ENCODE data around the gene DTD1.

The DTD1 gene

GRCh38 chr20:18767676-18768075, 179.8 kb downstream of the DTD1 start:
- WGBS, 2 donors (ENCODE audit: extremely low coverage in 2 of 2, insufficient read length in 2 of 2, insufficient replicate concordance in 1 of 2): no CpG with 5 or more reads among the region's 5 CpGs
- H3K4ac ChIP-seq (ENCODE audit: low read length): no peak overlapping the region
- H3K79me1 ChIP-seq (ENCODE audit: low read depth, low read length): no peaks in the 10 kb centered on the region
- H3K9ac ChIP-seq (ENCODE audit: low read depth, low read length, poor library complexity): no peak overlapping the region
- H3K27me3 ChIP-seq (ENCODE audit: control insufficient read depth in 3 of 3, insufficient read depth in 3 of 3, low read depth in 1 of 3, low read length in 3 of 3): no peaks in the 10 kb centered on the region
- no peak overlapping the region for H2AK5ac ChIP-seq (ENCODE audit: low read depth, low read length)
- no peak overlapping the region for H3K4me2 ChIP-seq (ENCODE audit: insufficient read depth, low read length, poor library complexity, severe bottlenecking)
- H4K91ac ChIP-seq (ENCODE audit: low read depth, low read length, poor library complexity): no peak overlapping the region
- no peak overlapping the region for H2BK15ac ChIP-seq (ENCODE audit: low read length)
- no peak overlapping the region for H2BK120ac ChIP-seq (ENCODE audit: low read depth, low read length)
- H3K23ac ChIP-seq (ENCODE audit: low read depth, low read length, poor library complexity): no peak overlapping the region
- no peaks in the 10 kb centered on the region for H3K9me3 ChIP-seq (replicated peaks in 1 of 2; ENCODE audit: control insufficient read depth in 2 of 2, insufficient read depth in 1 of 2, low read depth in 1 of 2, low read length in 2 of 2)
- no peak overlapping the region for H2BK12ac ChIP-seq (ENCODE audit: low read length)
- no peak overlapping the region for H2AFZ ChIP-seq (ENCODE audit: low read length)
- no peaks in the 10 kb centered on the region for H3K4me1 ChIP-seq (ENCODE audit: control insufficient read depth in 2 of 2, insufficient read depth in 1 of 2, low read depth in 1 of 2, low read length in 2 of 2)
- no peak overlapping the region for H3K18ac ChIP-seq (ENCODE audit: low read length)
- no peak overlapping the region for H2BK5ac ChIP-seq (ENCODE audit: low read length)
- no peak overlapping the region for H4K8ac ChIP-seq (ENCODE audit: low read depth, low read length)
- H3K36me3 ChIP-seq (replicated peaks in 1 of 2; ENCODE audit: control insufficient read depth in 2 of 2, insufficient read depth in 2 of 2, low read length in 2 of 2): peaks cover 3 to 8% of the 10 kb centered on the region in 2 donors
- no peak overlapping the region for H3K27ac ChIP-seq (replicated peaks; ENCODE audit: low read length)
- DNase-seq (ENCODE audit: low spot score): no peak
- no peak overlapping the region for H3K14ac ChIP-seq (ENCODE audit: low read length)
- H3K4me3 ChIP-seq (ENCODE audit: low read length in 2 of 2): no peak overlapping the region

GRCh38 chr20:18773566-18773965, 185.7 kb downstream of the DTD1 start:
- H2AK5ac ChIP-seq (ENCODE audit: low read depth, low read length): no peak overlapping the region
- no peak overlapping the region for H3K23ac ChIP-seq (ENCODE audit: low read depth, low read length, poor library complexity)
- no CpG with 5 or more reads among the region's 1 CpG for WGBS, 2 donors (ENCODE audit: extremely low coverage in 2 of 2, insufficient read length in 2 of 2, insufficient replicate concordance in 1 of 2)
- H3K36me3 ChIP-seq (replicated peaks in 1 of 2; ENCODE audit: control insufficient read depth in 2 of 2, insufficient read depth in 2 of 2, low read length in 2 of 2): no peaks in the 10 kb centered on the region
- no peak overlapping the region for H3K4ac ChIP-seq (ENCODE audit: low read length)
- no peaks in the 10 kb centered on the region for H3K27me3 ChIP-seq (ENCODE audit: control insufficient read depth in 3 of 3, insufficient read depth in 3 of 3, low read depth in 1 of 3, low read length in 3 of 3)
- H3K18ac ChIP-seq (ENCODE audit: low read length): no peak overlapping the region
- no peak overlapping the region for H2AFZ ChIP-seq (ENCODE audit: low read length)
- DNase-seq (ENCODE audit: low spot score): no peak
- no peak overlapping the region for H3K9ac ChIP-seq (ENCODE audit: low read depth, low read length, poor library complexity)
- no peak overlapping the region for H3K4me3 ChIP-seq (ENCODE audit: low read length in 2 of 2)
- H3K9me3 ChIP-seq (replicated peaks in 1 of 2; ENCODE audit: control insufficient read depth in 2 of 2, insufficient read depth in 1 of 2, low read depth in 1 of 2, low read length in 2 of 2): no peaks in the 10 kb centered on the region
- peaks cover 0 to 2% of the 10 kb centered on the region in 2 donors for H3K4me1 ChIP-seq (ENCODE audit: control insufficient read depth in 2 of 2, insufficient read depth in 1 of 2, low read depth in 1 of 2, low read length in 2 of 2)
- H2BK15ac ChIP-seq (ENCODE audit: low read length): no peak overlapping the region
- H2BK120ac ChIP-seq (ENCODE audit: low read depth, low read length): no peak overlapping the region
- H3K4me2 ChIP-seq (ENCODE audit: insufficient read depth, low read length, poor library complexity, severe bottlenecking): no peak overlapping the region
- H3K27ac ChIP-seq (replicated peaks; ENCODE audit: low read length): no peak overlapping the region
- no peak overlapping the region for H2BK12ac ChIP-seq (ENCODE audit: low read length)
- H4K91ac ChIP-seq (ENCODE audit: low read depth, low read length, poor library complexity): no peak overlapping the region
- no peak overlapping the region for H2BK5ac ChIP-seq (ENCODE audit: low read length)
- no peaks in the 10 kb centered on the region for H3K79me1 ChIP-seq (ENCODE audit: low read depth, low read length)
- H3K14ac ChIP-seq (ENCODE audit: low read length): no peak overlapping the region
- no peak overlapping the region for H4K8ac ChIP-seq (ENCODE audit: low read depth, low read length)

DNA sequence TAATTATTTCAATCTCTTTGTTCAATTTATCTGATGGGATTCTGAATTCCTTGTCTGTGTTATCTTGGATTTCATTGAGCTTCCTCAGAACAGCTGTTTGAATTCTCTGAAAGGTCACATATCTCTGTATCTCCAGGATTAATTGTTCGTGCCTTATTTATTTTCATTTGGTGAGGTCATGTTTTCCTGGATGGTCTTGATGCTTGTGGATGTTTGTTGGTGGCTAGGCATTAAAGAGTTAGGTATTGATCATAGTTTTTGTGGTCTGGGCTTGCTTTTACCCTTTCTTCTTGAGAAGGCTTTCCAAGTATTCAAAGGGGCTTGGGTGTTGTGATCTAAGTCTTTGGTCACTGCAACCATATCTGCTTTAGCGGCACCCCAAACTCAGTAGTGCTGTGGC, 186.4 kb downstream of the DTD1 start:
- H4K91ac ChIP-seq (ENCODE audit: low read depth, low read length, poor library complexity): no peak overlapping the region
- H3K9me3 ChIP-seq (replicated peaks in 1 of 2; ENCODE audit: control insufficient read depth in 2 of 2, insufficient read depth in 1 of 2, low read depth in 1 of 2, low read length in 2 of 2): no peaks in the 10 kb centered on the region
- DNase-seq (ENCODE audit: low spot score): no peak
- H3K14ac ChIP-seq (ENCODE audit: low read length): no peak overlapping the region
- no peak overlapping the region for H3K18ac ChIP-seq (ENCODE audit: low read length)
- no peak overlapping the region for H2BK15ac ChIP-seq (ENCODE audit: low read length)
- H3K4me1 ChIP-seq (ENCODE audit: control insufficient read depth in 2 of 2, insufficient read depth in 1 of 2, low read depth in 1 of 2, low read length in 2 of 2): peaks cover 0 to 2% of the 10 kb centered on the region in 2 donors
- H3K79me1 ChIP-seq (ENCODE audit: low read depth, low read length): no peaks in the 10 kb centered on the region
- no peak overlapping the region for H3K4ac ChIP-seq (ENCODE audit: low read length)
- no peak overlapping the region for H2AK5ac ChIP-seq (ENCODE audit: low read depth, low read length)
- no peak overlapping the region for H2AFZ ChIP-seq (ENCODE audit: low read length)
- H3K4me3 ChIP-seq (ENCODE audit: low read length in 2 of 2): no peak overlapping the region
- no CpG with 5 or more reads among the region's 2 CpGs for WGBS, 2 donors (ENCODE audit: extremely low coverage in 2 of 2, insufficient read length in 2 of 2, insufficient replicate concordance in 1 of 2)
- no peak overlapping the region for H3K23ac ChIP-seq (ENCODE audit: low read depth, low read length, poor library complexity)
- H2BK12ac ChIP-seq (ENCODE audit: low read length): no peak overlapping the region
- H3K27ac ChIP-seq (replicated peaks; ENCODE audit: low read length): no peak overlapping the region
- H2BK120ac ChIP-seq (ENCODE audit: low read depth, low read length): no peak overlapping the region
- no peak overlapping the region for H2BK5ac ChIP-seq (ENCODE audit: low read length)
- H3K4me2 ChIP-seq (ENCODE audit: insufficient read depth, low read length, poor library complexity, severe bottlenecking): no peak overlapping the region
- no peak overlapping the region for H3K9ac ChIP-seq (ENCODE audit: low read depth, low read length, poor library complexity)
- H4K8ac ChIP-seq (ENCODE audit: low read depth, low read length): no peak overlapping the region
- no peaks in the 10 kb centered on the region for H3K27me3 ChIP-seq (ENCODE audit: control insufficient read depth in 3 of 3, insufficient read depth in 3 of 3, low read depth in 1 of 3, low read length in 3 of 3)
- no peaks in the 10 kb centered on the region for H3K36me3 ChIP-seq (replicated peaks in 1 of 2; ENCODE audit: control insufficient read depth in 2 of 2, insufficient read depth in 2 of 2, low read length in 2 of 2)

- no peak overlapping the region for H3K4me3 ChIP-seq (ENCODE audit: low read length in 2 of 2)
- no peak overlapping the region for H3K18ac ChIP-seq (ENCODE audit: low read length)
- H3K4me1 ChIP-seq (ENCODE audit: control insufficient read depth in 2 of 2, insufficient read depth in 1 of 2, low read depth in 1 of 2, low read length in 2 of 2): peaks cover 0 to 2% of the 10 kb centered on the region in 2 donors
- no peaks in the 10 kb centered on the region for H3K36me3 ChIP-seq (replicated peaks in 1 of 2; ENCODE audit: control insufficient read depth in 2 of 2, insufficient read depth in 2 of 2, low read length in 2 of 2)
- H3K4ac ChIP-seq (ENCODE audit: low read length): no peak overlapping the region
- H2BK15ac ChIP-seq (ENCODE audit: low read length): no peak overlapping the region
- H2BK5ac ChIP-seq (ENCODE audit: low read length): no peak overlapping the region
- no peaks in the 10 kb centered on the region for H3K27me3 ChIP-seq (ENCODE audit: control insufficient read depth in 3 of 3, insufficient read depth in 3 of 3, low read depth in 1 of 3, low read length in 3 of 3)
- H3K4me2 ChIP-seq (ENCODE audit: insufficient read depth, low read length, poor library complexity, severe bottlenecking): no peak overlapping the region
- no peak overlapping the region for H3K14ac ChIP-seq (ENCODE audit: low read length)
- WGBS, 2 donors (ENCODE audit: extremely low coverage in 2 of 2, insufficient read length in 2 of 2, insufficient replicate concordance in 1 of 2): no CpG with 5 or more reads among the region's 5 CpGs
- H3K9me3 ChIP-seq (replicated peaks in 1 of 2; ENCODE audit: control insufficient read depth in 2 of 2, insufficient read depth in 1 of 2, low read depth in 1 of 2, low read length in 2 of 2): no peaks in the 10 kb centered on the region
- no peak overlapping the region for H4K91ac ChIP-seq (ENCODE audit: low read depth, low read length, poor library complexity)
- H2AK5ac ChIP-seq (ENCODE audit: low read depth, low read length): no peak overlapping the region
- no peak overlapping the region for H3K27ac ChIP-seq (replicated peaks; ENCODE audit: low read length)
- H3K23ac ChIP-seq (ENCODE audit: low read depth, low read length, poor library complexity): no peak overlapping the region
- H2BK12ac ChIP-seq (ENCODE audit: low read length): no peak overlapping the region
- H3K79me1 ChIP-seq (ENCODE audit: low read depth, low read length): no peaks in the 10 kb centered on the region
- no peak overlapping the region for H3K9ac ChIP-seq (ENCODE audit: low read depth, low read length, poor library complexity)
- H4K8ac ChIP-seq (ENCODE audit: low read depth, low read length): no peak overlapping the region
- no peak for DNase-seq (ENCODE audit: low spot score)
- no peak overlapping the region for H2BK120ac ChIP-seq (ENCODE audit: low read depth, low read length)
- no peak overlapping the region for H2AFZ ChIP-seq (ENCODE audit: low read length)
These were observed 187.8 kb downstream of the DTD1 start for GRCh38 chr20:18775633-18776032.

All from neuronal stem cell (in vitro differentiated cells).